SK-N-SH treated with all-trans-retinoic acid at 6 μM for 48 hours (cell line): ENCODE results near the gene LGSN.

ENCODE experiments used
- ARNTL ChIP-seq: fragments of 450-650 bp; formaldehyde crosslinking; IDR thresholded peaks from 2 replicates; pipeline ENCODE4 v1.5.0; 2020; ENCODE audit warnings: low read depth, mild to moderate bottlenecking, moderate library complexity, borderline replicate concordance
- CREB5 ChIP-seq: fragments of 250-450 bp; sonication (Bioruptor Pico); IDR thresholded peaks from 2 replicates; pipeline ENCODE4 v1.5.1; 2020; ENCODE audit warnings: low read depth, mild to moderate bottlenecking, moderate library complexity
- SNAI2 ChIP-seq: fragments of 250-450 bp; sonication (Bioruptor Pico); IDR thresholded peaks from 2 replicates; pipeline ENCODE4 v1.5.0; 2020; ENCODE audit warnings: mild to moderate bottlenecking, moderate library complexity

GRCh38 chr6:63348836-63349235 is 29.1 kb upstream of the LGSN start:
- TF ChIP-seq CREB5 (CRISPR knock-in tag) (no peak), ARNTL (CRISPR knock-in tag) (no peak), SNAI2 (CRISPR knock-in tag) (no peak)
